Measurements from ENCODE around the gene THEMIS.

The THEMIS gene

DNA sequence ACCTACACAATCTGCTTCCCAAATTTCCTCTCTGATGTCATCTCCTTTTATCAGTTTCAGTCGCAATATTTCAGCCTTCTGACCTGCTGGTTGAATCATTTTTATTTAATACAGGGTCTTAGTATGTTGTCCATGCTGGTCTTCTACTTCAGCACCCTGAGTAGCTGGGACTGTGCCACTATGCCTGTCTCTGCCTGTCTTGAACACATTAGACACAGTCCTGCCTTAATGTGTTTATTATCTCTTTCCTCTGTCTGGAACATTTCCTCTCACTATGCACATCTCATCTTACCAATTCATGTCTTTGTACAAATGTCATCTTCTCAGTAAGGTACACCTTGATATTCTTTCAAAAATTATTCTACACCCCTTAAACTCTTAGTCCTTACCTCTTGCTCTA, 106.5 kb downstream of the THEMIS start:
- TF ChIP-seq, protein P1, sequence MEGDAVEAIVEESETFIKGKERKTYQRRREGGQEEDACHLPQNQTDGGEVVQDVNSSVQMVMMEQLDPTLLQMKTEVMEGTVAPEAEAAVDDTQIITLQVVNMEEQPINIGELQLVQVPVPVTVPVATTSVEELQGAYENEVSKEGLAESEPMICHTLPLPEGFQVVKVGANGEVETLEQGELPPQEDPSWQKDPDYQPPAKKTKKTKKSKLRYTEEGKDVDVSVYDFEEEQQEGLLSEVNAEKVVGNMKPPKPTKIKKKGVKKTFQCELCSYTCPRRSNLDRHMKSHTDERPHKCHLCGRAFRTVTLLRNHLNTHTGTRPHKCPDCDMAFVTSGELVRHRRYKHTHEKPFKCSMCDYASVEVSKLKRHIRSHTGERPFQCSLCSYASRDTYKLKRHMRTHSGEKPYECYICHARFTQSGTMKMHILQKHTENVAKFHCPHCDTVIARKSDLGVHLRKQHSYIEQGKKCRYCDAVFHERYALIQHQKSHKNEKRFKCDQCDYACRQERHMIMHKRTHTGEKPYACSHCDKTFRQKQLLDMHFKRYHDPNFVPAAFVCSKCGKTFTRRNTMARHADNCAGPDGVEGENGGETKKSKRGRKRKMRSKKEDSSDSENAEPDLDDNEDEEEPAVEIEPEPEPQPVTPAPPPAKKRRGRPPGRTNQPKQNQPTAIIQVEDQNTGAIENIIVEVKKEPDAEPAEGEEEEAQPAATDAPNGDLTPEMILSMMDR (IDR thresholded peaks at IDR 0.05): no peak

DNA sequence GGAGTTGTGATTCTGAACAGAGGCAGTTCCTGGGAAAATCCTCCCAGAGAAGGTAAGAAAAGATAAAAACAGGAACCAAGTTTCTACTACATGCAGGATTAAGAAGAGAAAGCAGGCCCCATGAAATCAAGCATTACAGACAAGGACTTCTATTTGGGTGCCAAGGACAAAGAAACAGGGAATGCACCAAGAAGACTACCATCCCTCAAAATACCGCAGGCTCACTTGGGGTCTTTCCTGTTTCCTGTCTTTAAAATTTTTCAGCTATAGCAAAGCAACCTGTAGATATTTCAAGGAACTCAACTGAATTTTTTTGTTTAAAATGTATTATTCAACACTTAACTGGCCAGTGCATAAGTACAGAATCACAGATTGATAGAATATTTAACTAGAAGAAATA, 107.5 kb downstream of the THEMIS start:
- TF ChIP-seq, protein P1 (IDR thresholded peaks at IDR 0.05): no peak

DNA sequence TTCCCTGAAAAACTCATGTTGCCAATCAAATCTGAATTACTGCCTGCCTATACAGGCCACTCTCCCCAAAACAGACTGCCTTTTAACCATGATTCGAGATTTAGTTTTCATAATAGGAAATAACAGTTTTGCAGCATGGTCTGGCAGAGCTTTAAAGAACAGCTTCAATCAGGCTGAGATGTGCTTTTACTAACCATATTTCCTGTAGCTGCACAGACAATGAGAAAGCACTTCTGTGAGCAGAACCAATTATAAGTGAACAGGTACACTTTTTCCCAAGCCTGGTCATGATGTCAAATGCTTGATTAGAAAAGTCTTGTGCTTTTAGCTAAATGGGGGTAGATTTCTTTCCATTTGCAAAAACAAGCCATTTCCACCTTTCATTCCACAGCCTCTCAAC, 108.2 kb downstream of the THEMIS start:
- TF ChIP-seq, protein P1 (IDR thresholded peaks at IDR 0.05): no peak

DNA sequence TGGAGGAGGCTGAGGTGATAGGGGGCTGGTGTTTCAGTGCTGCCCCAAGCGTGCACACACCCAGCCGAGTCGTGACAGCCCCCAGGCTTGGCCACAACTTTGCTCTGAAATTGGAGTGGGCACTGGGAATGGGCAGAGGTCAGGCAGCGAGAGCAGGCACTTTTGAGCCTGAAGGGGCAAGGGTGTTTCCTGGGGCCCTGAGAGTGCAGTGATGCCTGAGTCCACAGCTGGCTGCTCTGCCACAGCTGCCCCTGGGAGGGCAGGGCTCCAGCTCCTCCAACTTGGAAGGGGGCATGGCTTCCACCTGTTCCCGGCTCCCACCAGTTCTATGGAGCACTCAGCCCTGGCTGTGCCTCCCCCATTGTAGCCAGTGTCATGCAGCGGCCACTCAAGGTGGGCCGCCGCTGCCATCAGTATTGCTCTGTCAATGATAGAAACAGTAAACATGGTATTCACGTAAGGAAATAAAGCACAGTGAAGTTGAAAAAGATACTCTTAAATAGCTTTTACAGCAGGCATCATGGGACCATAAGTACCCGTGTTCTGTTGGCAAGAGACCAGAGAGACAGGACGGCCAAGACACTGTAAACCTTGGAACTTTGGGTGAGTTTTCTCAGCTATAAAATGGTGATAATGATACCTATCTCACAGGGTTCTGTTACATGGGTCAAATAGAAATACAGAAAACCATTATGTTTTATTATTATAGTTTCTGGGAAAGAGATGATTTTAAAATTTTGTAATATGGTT, 108.9 kb downstream of the THEMIS start:
- TF ChIP-seq, protein P1 (IDR thresholded peaks at IDR 0.05): no peak

DNA sequence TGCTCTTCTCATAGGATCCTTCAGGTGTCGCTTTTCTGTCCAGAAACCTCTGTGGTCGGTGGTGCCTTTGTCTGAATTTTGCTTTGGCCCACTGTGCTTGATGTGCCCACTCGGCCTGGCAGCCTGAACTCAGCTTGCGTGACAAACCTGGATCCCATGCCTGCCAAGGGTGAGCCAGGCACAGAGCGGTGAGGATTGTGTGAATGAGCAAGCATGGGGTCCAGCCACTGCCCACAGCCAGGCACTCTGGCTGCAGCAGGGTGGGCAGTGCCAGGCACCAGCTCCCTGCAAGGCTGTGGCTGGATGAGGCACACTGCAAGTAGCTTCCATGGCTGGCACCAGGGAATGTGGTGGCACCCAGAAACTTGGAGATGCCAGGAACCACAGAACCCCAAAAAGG, 110.3 kb downstream of the THEMIS start:
- TF ChIP-seq, protein P1 (IDR thresholded peaks at IDR 0.05): no peak

DNA sequence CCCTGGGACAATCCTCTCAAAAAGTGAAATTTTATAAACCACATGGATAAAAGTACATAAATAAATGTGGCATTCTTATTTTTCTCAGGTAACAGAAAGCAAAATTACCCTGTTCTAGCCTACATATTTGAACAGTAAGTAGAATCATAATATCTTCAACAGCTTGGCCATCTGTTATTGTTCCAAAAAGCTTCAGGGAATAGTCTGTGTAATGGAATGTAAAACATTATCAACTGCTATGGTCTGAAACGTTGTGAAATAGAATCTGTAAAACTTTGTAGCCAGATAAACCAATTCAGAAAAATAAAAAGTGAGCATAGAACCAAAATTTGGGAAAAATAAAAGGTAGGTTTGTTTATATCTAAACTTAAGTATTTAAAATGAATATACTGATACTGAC, 114.7 kb downstream of the THEMIS start:
- TF ChIP-seq, protein P1 (IDR thresholded peaks at IDR 0.05): no peak

DNA sequence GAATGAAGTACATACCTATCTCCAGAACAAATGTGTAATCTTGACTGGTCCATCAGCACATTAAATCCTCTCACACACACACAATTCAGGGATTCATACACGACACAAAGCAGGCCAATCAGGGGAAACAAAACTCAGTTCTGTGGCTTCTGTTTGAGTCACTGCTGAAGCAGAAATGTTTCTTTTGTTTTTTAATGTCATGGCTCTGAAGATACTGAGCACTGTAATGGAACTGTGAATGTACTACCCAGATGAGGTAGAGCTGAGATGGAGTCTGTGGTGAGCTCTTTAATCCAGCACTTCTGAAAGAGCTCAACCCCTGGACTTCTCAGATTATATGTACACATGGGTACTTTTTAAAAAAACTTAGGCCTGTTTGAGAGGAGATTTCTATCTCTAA, 116.4 kb downstream of the THEMIS start:
- TF ChIP-seq, protein P1 (IDR thresholded peaks at IDR 0.05): no peak

DNA sequence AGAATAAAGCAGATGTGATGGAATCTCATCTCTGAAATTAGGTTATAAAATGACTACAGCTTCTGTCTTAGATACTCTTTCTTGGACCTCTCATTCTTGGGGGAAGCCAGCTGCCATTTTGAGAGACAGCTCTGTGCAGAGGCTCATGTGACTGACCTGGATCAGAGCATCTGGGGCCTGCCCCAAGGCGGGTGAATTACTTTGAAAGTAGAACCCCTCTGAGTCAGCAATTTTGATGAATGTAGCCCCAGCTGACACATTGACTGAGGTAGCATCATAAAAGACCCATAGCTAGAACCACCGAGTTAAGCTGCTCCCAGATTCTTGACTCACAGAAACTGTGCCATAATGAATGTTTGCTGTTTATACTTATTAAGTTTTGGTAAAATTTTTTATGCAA, 124.5 kb downstream of the THEMIS start:
- TF ChIP-seq, protein P1 (IDR thresholded peaks at IDR 0.05): no peak
